ENCODE data around the gene MAF.

Gene MAF

GRCh38 chr16:79587296-79587695 is 13.2 kb downstream of the MAF start:
- no peak for DNase-seq

GRCh38 chr16:79582789-79583188 is 17.7 kb downstream of the MAF start:
- DNase-seq, result no peak

GRCh38 chr16:79580453-79581191 is 19.9 kb downstream of the MAF start:
- no peak for DNase-seq

DNA sequence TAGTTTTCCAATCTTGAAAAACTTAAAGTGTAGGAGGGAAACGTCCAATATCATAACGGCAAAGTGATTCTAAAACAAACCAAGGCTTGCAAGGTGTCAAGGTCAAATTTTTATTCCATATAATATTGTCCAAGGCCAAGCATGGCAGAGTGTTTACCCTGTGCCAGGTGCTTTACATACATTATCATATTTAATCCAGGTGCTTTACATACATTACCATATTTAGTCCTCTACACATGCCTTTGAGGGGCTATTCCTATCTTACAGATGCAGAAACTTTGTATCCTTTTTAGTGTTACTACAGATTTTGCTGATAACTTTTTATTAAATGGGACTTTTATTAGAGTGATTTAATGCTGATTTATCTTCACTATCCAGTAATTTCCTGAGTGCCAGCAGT is 23.9 kb downstream of the MAF start:
- no peak for DNase-seq

DNA sequence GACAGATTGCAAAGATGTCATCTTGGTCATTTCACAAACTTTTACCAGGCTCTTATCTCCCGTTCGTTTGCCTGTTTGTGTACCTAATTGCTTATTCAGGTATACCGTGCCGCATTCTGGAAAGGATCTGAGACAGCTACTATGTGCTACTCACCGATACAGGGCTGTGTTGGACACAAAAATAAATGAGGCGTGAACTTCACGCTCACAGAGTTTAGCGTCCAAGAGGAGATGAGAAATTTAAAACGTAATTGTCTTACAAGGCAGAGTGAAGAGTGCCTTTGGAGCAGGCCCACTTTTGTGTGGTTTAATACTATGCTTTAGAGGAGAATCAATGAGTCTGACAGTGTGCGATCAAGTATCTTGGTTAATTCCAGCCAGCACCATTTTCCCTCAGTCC is 26.7 kb downstream of the MAF start:
- DNase-seq, result no peak

- DNase-seq, result no peak
Observed at GRCh38 chr16:79573071-79573470, 27.5 kb downstream of the MAF start.

- DNase-seq, result no peak
Observed at GRCh38 chr16:79571903-79572535, 28.5 kb downstream of the MAF start.

GRCh38 chr16:79571065-79571902 is 29.3 kb downstream of the MAF start:
- DNase-seq, result no peak

GRCh38 chr16:79564671-79565107 is 35.8 kb downstream of the MAF start:
- no peak for DNase-seq

GRCh38 chr16:79563921-79564320 is 36.6 kb downstream of the MAF start:
- DNase-seq, result no peak

GRCh38 chr16:79562166-79562823 is 38.2 kb downstream of the MAF start:
- DNase-seq, result no peak

GRCh38 chr16:79561729-79562128 is 38.8 kb downstream of the MAF start:
- DNase-seq, result no peak

DNA sequence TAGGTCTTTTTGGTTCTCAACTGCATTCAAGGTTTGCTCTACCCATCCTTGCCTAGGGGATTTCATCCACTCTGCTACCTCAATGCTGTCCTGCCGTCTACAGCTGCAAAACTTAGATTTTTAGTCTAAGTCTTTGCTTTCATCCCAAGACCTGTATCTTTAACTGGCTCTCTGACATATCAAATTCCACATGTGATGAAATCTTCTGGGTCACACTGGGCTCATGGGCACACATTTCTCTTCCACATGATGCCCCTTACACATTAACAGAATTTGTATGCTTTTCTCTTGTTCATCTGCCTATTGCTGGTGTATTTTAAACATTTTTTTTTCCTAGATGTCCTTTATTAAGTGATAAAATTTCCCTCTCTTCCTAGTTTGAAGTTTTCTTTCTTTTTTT is 39.6 kb downstream of the MAF start:
- no peak for DNase-seq

GRCh38 chr16:79560318-79560717 is 40.2 kb downstream of the MAF start:
- no peak for DNase-seq

- no peak for DNase-seq
Observed at GRCh38 chr16:79559532-79559931, 41.0 kb downstream of the MAF start.

- DNase-seq, result no peak
Observed at GRCh38 chr16:79557421-79557820, 43.1 kb downstream of the MAF start.

DNA sequence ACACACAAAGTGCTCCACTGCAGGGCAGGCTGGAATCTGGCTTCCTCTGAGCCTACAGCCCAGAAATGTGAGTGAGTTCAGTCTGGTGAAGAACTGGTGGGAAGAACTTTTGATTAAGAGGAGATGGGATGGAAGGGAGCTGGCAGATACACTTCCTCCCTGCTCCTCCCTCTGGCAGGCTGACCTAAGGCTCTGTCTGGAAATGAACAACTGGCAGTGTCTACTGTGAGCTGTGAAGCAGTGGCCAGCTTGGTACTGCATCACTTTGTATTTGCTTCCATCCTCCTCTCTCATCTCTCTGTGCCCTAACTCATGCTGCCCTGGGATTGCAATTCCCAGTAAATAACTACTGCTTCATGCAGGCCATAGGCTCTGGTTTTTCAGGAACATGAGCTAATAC is 45.6 kb downstream of the MAF start:
- DNase-seq, result no peak

DNA sequence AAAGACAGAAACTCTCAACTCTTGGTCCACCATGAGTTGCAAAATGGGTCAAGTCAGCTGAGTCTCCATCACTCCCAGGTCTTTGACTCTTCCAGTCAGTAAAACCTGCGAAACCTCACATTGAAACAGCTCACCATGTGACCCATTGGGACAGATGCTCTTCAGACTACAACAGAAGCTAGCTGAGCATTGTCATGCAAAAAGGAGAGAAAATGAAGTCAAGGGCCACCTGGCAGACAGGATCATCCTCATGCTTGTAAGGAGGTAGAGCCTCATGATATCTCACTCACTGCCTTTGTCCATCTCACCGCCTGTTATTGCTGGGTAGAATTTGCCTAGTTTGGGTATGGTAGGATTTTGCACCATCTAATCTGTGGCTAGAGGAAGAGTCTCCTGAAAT is 50.2 kb downstream of the MAF start:
- DNase-seq, result no peak

GRCh38 chr16:79547085-79547484 is 53.5 kb downstream of the MAF start:
- DNase-seq, result no peak

All from NCI-H1930 (cell line).